Activated CD4-positive, alpha-beta T cell treated with anti-CD3 and anti-CD28 coated beads, Interleukin-2, amount 50 U/mL, for 4 hours (primary cell): Measurements from ENCODE around the gene TNNT1.
A peak's percentile ranks its signal among the peaks of the same experiment; 100 is the strongest.

ENCODE experiments used
- DNase-seq, 2 experiments: peaks; one replicate each; pipeline ENCODE4 v3.0.0-alpha.2; 2020

Gene TNNT1

GRCh38 chr19:55106591-55106990 is 42.4 kb downstream of the TNNT1 start:
- no peak for DNase-seq

- DNase-seq: no peak
Observed at GRCh38 chr19:55105237-55105636, 43.8 kb downstream of the TNNT1 start.

GRCh38 chr19:55103190-55103589 is 45.8 kb downstream of the TNNT1 start:
- no peak for DNase-seq

- no peak for DNase-seq
Observed at GRCh38 chr19:55101261-55101660, 47.7 kb downstream of the TNNT1 start.

GRCh38 chr19:55099557-55100506 is 49.2 kb downstream of the TNNT1 start:
- no peak for DNase-seq

- DNase-seq: no peak
Observed at GRCh38 chr19:55098716-55099556, 50.1 kb downstream of the TNNT1 start.

GRCh38 chr19:55097864-55098715 is 50.9 kb downstream of the TNNT1 start:
- no peak for DNase-seq

- no peak for DNase-seq
Observed at GRCh38 chr19:55096061-55096701, 52.8 kb downstream of the TNNT1 start.

- DNase-seq: no peak
Observed at GRCh38 chr19:55095260-55096060, 53.5 kb downstream of the TNNT1 start.

- no peak for DNase-seq
Observed at GRCh38 chr19:55094456-55095259, 54.3 kb downstream of the TNNT1 start.

- DNase-seq: no peak
Observed at GRCh38 chr19:55092423-55093318, 56.3 kb downstream of the TNNT1 start.

GRCh38 chr19:55091955-55092354 is 57.1 kb downstream of the TNNT1 start:
- DNase-seq: no peak

- no peak for DNase-seq
Observed at GRCh38 chr19:55091126-55091910, 57.7 kb downstream of the TNNT1 start.

GRCh38 chr19:55090564-55090963 is 58.4 kb downstream of the TNNT1 start:
- DNase-seq: no peak

GRCh38 chr19:55089342-55089944 is 59.6 kb downstream of the TNNT1 start:
- DNase-seq: no peak

- DNase-seq: peak; percentile 76 to 78
Observed at GRCh38 chr19:55088543-55089341, 60.3 kb downstream of the TNNT1 start.

GRCh38 chr19:55088021-55088451 is 61.0 kb downstream of the TNNT1 start:
- no peak for DNase-seq
